NAMALWA (cell line): ENCODE results near the gene HIF3A.
A peak's percentile ranks its signal among the peaks of the same experiment; 100 is the strongest.
"Not testable (repeated sequence)": the region's sequence is repeated elsewhere in the genome, so short reads cannot be mapped to it uniquely, and the experiment has no call there.

Experiments used
- DNase-seq: peaks from one replicate; pipeline ENCODE4 v3.0.0-alpha.2; 2015; ENCODE audit warnings: low spot score

The HIF3A gene

DNA sequence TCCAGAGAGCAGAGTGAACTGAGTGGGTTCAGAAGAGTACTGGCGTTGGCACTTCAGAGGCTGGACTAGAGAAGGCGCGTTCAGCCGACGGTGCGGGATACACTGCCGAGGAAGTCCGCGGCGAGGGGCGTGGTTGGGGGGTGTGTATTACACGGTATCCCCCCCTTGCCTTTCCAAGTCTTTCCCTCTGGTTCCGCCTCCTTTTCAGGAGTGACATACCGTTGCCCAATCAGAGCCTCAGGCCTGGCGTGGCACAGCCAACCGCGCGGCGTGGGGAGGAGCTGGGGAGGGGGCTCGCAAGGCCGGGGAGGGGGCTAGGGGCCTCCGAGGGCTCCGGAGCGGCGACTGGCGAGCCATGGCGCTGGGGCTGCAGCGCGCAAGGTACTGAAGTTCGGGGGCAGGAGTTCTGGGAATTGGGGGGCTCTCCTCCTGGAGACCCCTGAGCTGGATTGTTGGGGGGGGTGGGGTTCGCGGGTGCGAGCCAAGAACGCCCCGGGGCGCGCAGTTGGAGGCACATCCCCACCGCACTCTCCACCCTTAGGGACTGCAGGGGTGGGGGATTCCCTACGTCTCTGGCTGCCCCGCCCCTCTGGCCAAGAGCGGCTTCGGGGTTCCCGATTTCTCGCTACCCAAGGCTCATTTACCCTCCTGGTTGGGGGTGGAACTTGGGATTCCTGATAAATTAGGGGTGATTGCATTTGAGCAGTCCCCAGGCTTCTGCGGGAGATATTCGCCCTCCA lies at the start of gene HIF3A:
Gene HIF3A (plus strand): TSS at position 321 of the 740 bp plus-strand sequence. CDS start 35 bp downstream, at position 356.
- DNase-seq, result no peak

GRCh38 chr19:46250076-46250735 lies 46.6 kb upstream of the HIF3A start:
- DNase-seq, result no peak

GRCh38 chr19:46251416-46251815 lies 45.4 kb upstream of the HIF3A start:
- no peak for DNase-seq

DNA sequence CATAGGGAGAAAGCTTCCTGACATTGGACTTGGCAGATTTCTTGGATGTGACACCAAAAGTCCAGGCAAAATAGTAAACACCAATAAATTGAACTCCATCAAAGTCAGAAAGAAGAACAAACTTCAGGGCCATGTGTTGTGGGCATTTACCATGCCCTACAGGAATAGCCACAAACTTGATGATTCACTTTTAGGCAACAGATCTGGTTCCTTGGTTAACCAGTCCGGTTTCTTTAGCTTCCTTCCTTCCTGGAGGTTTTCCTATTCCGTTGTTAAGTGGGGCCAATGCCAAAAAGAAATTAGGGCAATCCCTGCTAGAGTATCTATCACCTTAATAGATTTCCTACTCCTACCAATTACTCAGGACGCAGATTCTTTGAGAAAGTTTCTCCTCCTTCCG lies 42.1 kb upstream of the HIF3A start:
- DNase-seq, result no peak

GRCh38 chr19:46256855-46257254 lies 40.0 kb upstream of the HIF3A start:
- DNase-seq, result no peak

GRCh38 chr19:46261501-46261900 lies 35.3 kb upstream of the HIF3A start:
- DNase-seq, result not testable (repeated sequence)

DNA sequence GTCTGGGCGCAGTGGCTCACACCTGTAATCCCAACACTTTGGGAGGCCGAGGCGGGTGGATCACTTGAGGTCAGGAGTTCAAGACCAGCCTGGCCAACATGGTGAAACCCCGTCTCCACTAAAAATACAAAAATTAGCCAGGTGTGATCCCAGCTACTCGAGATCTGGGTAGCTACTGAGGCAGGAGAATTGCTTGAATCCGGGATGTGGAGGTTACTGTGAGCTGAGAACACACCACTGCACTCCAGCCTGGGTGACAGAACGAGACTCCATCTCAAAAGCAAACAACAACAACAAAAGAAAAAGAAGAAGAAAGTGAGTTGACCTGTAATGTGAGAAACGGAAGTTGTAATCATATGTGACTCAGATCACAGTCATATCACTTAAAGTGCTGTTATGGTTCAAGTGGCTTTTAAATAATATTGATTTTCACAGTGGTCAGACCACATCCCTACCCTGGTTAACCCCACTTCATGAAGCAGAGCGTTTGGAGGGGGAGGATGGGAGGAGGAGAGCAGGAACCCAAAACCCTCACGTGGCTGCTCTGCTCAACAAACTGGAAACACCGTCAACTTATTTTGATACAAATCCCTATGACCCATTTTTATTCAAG lies 34.1 kb upstream of the HIF3A start:
- DNase-seq, result not testable (repeated sequence)

DNA sequence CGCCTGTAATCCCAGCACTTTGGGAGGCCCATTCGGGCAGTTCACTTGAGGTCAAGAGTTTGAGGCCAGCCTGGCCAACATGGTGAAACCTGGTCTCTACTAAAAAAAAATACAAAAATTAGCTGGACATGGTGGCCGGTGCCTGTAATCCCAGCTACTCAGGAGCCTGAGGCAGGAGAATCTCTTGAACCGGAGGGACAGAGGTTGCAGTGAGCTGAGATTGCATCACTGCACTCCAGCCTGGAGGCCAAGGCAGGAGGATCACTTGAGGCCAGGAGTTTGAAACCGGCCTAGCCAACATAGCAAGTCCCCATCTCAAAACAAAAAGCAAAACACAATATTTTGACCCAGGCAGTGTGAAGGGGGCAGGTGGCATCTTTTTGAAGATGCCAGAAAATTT lies 32.0 kb upstream of the HIF3A start:
- DNase-seq, result not testable (repeated sequence)

GRCh38 chr19:46265217-46265828 lies 31.5 kb upstream of the HIF3A start:
- peak; percentile 90 for DNase-seq

- no peak for DNase-seq
Observed at GRCh38 chr19:46269101-46269500, 27.7 kb upstream of the HIF3A start.

- no peak for DNase-seq
Observed at GRCh38 chr19:46270521-46271256, 26.2 kb upstream of the HIF3A start.

- no peak for DNase-seq
Observed at GRCh38 chr19:46271481-46272197, 25.2 kb upstream of the HIF3A start.

DNA sequence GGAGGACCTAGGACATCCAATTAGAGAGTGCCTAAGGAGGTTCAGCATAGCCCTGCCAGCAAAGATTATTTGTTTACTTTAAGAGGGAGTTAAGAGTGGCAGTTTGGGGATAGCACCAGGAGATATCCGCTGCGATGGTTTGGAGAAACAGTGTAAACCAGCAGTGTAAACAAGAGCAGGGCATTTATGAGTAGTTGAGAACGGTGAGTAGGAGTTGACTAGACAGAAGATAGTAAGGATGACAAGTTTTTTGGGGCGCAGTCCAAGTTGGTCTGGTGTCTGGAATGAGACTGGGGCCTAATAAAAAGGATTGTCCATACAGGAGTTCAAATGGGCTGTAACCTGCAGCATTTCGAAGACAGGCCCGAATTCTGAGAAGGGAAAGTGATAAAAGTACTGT lies 22.9 kb upstream of the HIF3A start:
- not testable (repeated sequence) for DNase-seq

DNA sequence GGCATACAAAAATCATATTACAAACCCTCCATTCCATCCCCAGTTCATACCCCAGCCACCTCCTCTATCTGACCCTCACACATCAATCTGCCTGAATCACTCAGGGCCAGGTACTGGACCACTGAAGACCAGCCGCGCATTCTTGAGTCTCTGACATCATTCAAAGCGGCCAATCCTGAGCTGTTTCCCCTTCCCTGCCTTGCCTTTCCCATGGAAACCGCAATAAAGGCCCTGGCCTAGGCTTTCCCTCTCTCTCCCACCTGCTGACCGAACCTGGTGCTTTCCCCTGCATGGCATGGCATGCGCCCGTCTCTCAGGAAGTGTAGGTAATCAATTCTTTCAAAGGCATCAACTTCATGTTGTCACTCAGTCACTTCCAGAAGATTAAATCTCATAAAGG lies 17.7 kb upstream of the HIF3A start:
- DNase-seq, result no peak

DNA sequence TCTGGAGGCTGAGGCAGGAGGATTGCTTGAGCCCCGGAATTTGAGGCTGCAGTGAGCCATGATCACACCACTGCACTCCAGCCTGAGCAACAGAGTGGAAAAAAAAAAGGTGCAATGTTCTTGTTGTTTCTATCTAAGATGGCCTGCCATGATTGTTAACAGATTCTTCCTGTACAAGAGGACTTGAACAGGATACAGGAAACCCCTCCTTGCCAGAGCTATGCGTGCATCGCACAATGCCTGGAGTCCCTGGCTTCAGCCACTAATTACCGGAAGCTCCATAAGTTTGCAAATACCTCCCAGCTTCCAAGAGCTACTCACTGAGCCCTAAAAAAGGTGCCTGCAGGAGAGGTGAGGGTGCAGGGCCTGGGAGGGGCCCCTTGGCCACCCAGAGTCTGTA lies 13.1 kb upstream of the HIF3A start:
- DNase-seq, result no peak

DNA sequence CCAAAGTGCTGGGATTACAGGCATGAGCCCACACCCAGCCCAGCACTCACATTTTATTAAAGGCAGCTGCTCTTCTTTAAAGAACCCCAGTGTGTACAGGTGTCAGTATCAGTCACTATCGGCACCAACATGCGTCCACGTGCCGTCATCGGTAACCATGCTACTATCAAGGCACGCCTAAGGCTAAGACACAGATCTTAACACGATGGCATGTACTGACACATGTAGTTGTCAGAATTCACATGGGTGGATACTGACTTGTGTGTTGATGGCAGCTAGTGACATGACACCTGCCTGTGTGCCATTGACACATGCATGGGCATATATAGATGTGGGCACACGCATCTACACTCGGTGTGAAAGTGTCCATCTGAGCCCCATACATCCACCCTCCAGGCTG lies 12.2 kb upstream of the HIF3A start:
- no peak for DNase-seq

GRCh38 chr19:46287585-46287984 lies 9.3 kb upstream of the HIF3A start:
- DNase-seq, result no peak

DNA sequence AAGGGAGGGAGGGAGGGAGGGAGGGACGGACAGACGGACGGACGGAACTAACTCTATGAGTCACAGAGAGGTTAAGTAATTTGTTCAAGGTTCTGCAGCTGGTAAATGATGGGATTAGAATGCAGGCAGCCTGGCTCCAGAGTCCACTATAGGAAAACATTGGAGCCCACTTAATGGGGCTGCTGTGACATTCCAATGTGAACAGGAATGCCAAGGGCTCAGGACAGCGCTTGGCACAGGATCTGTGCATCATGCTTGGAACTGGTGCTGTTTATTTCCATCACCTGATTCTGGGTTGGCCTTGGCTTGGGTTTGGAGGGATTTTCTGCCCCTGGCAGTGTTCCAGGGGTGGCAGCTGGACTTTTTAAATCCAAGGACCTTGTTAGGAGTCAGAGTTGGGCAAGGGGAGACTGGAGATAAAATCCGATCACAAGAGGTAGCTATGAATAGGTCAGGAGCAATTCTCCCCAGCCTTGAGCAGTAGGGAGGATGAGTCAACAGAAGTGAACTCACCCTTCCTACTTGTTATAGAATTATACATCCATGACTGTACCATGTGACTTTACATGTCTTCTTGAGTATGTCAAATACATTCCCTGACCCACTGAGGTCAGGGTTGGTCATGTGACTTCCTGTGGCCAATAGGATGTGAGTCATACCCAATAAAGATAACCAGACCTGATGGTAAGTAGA lies 7.8 kb upstream of the HIF3A start:
- DNase-seq, result no peak

- no peak for DNase-seq
Observed at GRCh38 chr19:46289724-46290619, 6.9 kb upstream of the HIF3A start.

DNA sequence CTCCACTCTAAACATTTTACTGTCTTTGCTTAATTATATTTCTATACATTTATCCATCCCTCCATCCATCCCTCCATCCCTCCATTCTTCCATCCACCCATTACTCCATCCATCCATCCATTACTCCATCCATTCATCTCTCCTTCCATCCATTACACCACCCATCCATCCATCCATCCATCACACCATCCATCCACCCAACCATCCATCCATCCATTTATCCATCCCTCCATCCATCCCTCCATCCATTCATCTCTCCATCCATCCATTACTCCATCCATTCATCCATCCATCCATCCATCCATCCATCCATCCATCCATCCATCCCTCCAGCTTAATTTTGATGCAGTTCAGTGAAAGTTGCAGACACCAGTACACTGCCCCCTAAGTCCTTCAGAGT lies 5.0 kb upstream of the HIF3A start:
- DNase-seq, result no peak
